ENCODE measurements around the gene CFL2. TPM values are rescaled to one million over a fixed set of nuclear protein-coding genes. Genes with fewer than 3 reads are reported as not detected.

The CFL2 gene
- total and polyA plus RNA-seq, 2 of the 13 experiments (the other 11 are each of a cell fraction or from before 2014, with no cell fraction given): 114 to 158 TPM

GRCh38 chr14:34750233-34750632 lies 35.8 kb upstream of the CFL2 start:
- peaks cover under 1 to 2% of the 10 kb centered on the region in 2 experiments; a peak in 3 of 5 replicates for H3K36me3 ChIP-seq (replicated peaks in 1 of 2; ENCODE audit: control insufficient read depth in 1 of 2, insufficient read depth in 2 of 2, low read length in 2 of 2)
- FAIRE-seq: no peak
- 91% methylated on average over 2 of the region's 2 CpGs for WGBS (ENCODE audit: low lambda C conversion rate)
- H3K9me3 ChIP-seq (ENCODE audit: low read length): no peaks in the 10 kb centered on the region
- no TSS peak for BruUV-seq (replicated peaks)
- in situ Hi-C loops (cut with HindIII; ENCODE audit: extremely low pct_ligation_motif_present, low pct_unique_long_range_greater_than_20kb) (no loop called here), intact Hi-C loops (cut with micrococcal nuclease; ENCODE audit: unreplicated experiment) (no loop called here)
- H3K27ac ChIP-seq (ENCODE audit: extremely low read length, insufficient read depth, low read length): no peak overlapping the region
- TF ChIP-seq AHR (CRISPR knock-in tag; IDR thresholded peaks at IDR 0.05) (no peak), MAFG (CRISPR knock-in tag; IDR thresholded peaks at IDR 0.05) (no peak), ZNF484 (CRISPR knock-in tag; IDR thresholded peaks at IDR 0.05; ENCODE audit: borderline replicate concordance, low read depth) (no peak), MAF1 (CRISPR knock-in tag; IDR thresholded peaks at IDR 0.05; ENCODE audit: borderline replicate concordance) (no peak), PREB (CRISPR knock-in tag; IDR thresholded peaks at IDR 0.05) (no peak), GPN1 (CRISPR knock-in tag; IDR thresholded peaks at IDR 0.05; ENCODE audit: borderline replicate concordance) (no peak), STAG1 (CRISPR knock-in tag; IDR thresholded peaks at IDR 0.05) (no peak), ATAD3A (CRISPR knock-in tag; IDR thresholded peaks at IDR 0.05) (no peak), KDM3A (CRISPR knock-in tag; IDR thresholded peaks at IDR 0.05; ENCODE audit: low read depth) (no peak), SOX5 (CRISPR knock-in tag; IDR thresholded peaks at IDR 0.05; ENCODE audit: borderline replicate concordance) (no peak), MTA1 (CRISPR knock-in tag; IDR thresholded peaks at IDR 0.05; ENCODE audit: borderline replicate concordance) (no peak), MTF1 (CRISPR knock-in tag; IDR thresholded peaks at IDR 0.05) (no peak), HOXA5 (CRISPR knock-in tag; IDR thresholded peaks at IDR 0.05) (no peak), ZNF512 (CRISPR knock-in tag; IDR thresholded peaks at IDR 0.05) (no peak), TRIM24 (CRISPR knock-in tag; IDR thresholded peaks at IDR 0.05) (no peak), TP53 (CRISPR knock-in tag; conservative IDR thresholded peaks at IDR 0.05) (no peak), RAD21 (CRISPR knock-in tag; IDR thresholded peaks at IDR 0.05) (no peak), MIER3 (CRISPR knock-in tag; IDR thresholded peaks at IDR 0.05; ENCODE audit: borderline replicate concordance) (no peak), SUZ12 (IDR thresholded peaks at IDR 0.05; ENCODE audit: low read depth, low read length) (no peak), NAIF1 (CRISPR knock-in tag; IDR thresholded peaks at IDR 0.05; ENCODE audit: borderline replicate concordance) (no peak)
- H3K4me1 ChIP-seq (ENCODE audit: insufficient read depth, low read length): no peaks in the 10 kb centered on the region
- no peak overlapping the region for H3K4me3 ChIP-seq (replicated peaks in 1 of 3; ENCODE audit: insufficient read depth in 1 of 3, low read depth in 2 of 3, low read length in 3 of 3)
- H3K79me2 ChIP-seq (ENCODE audit: insufficient read depth, low read length): no peaks in the 10 kb centered on the region
- ChIA-PET CTCF (ENCODE audit: low intra/inter-chr PET ratio, low total read pairs) (no interaction called here), POLR2A (no interaction called here)
- no peaks in the 10 kb centered on the region for H4K20me1 ChIP-seq (ENCODE audit: insufficient read depth, low read length)
- no peak for ATAC-seq
- no peaks in the 10 kb centered on the region for H3K27me3 ChIP-seq (ENCODE audit: control insufficient read depth in 1 of 2, insufficient read depth in 2 of 2, low read length in 2 of 2)
- no peak overlapping the region for H3K4me2 ChIP-seq (ENCODE audit: low read depth, low read length)
- H2AFZ ChIP-seq (ENCODE audit: low read length): no peak overlapping the region
- H3K9ac ChIP-seq (ENCODE audit: insufficient read depth, low read depth, low read length): no peak overlapping the region
- no peak for DNase-seq (ENCODE audit: low spot score)

All from HepG2 (cell line).